Central memory CD8-positive, alpha-beta T cell (primary cell): ENCODE measurements around the gene SLC8A2.
"Not testable (repeated sequence)": the region's sequence is repeated elsewhere in the genome, so short reads cannot be mapped to it uniquely, and the experiment has no call there.

ENCODE experiments used
- ATAC-seq: fragments of 150-1000 bp; cut with Tn5 transposase; replicated peaks from 2 replicates; pipeline ENCODE4 v1.10.0; 2022; ENCODE audit warnings: mild to moderate bottlenecking, moderate FRiP score, moderate number of reproducible peaks; ENCODE audit not compliant: poor library complexity, severe bottlenecking; ENCODE audit errors: extremely low read depth
- DNase-seq, 2 donors: peaks; one replicate each; pipeline ENCODE4 v3.0.0; 2021; ENCODE audit warnings: low spot score in 2 of 2
- H3K27ac Mint-ChIP-seq: one replicate; pipeline ENCODE4 v1.8.0; 2022; ENCODE audit warnings: low read depth, mild to moderate bottlenecking, moderate library complexity, mixed read lengths
- H3K27me3 Mint-ChIP-seq: one replicate; pipeline ENCODE4 v1.8.0; 2022; ENCODE audit warnings: mixed read lengths
- H3K36me3 Mint-ChIP-seq: one replicate; pipeline ENCODE4 v1.8.0; 2022; ENCODE audit warnings: mild to moderate bottlenecking, moderate library complexity, mixed read lengths; ENCODE audit not compliant: insufficient read depth
- H3K4me1 Mint-ChIP-seq: one replicate; pipeline ENCODE4 v1.8.0; 2022; ENCODE audit warnings: mixed read lengths
- H3K4me3 Mint-ChIP-seq: one replicate; pipeline ENCODE4 v1.8.0; 2022; ENCODE audit warnings: mild to moderate bottlenecking, moderate library complexity, mixed read lengths
- H3K9me3 Mint-ChIP-seq: one replicate; pipeline ENCODE4 v1.8.0; 2022; ENCODE audit warnings: mixed read lengths

Gene SLC8A2

DNA sequence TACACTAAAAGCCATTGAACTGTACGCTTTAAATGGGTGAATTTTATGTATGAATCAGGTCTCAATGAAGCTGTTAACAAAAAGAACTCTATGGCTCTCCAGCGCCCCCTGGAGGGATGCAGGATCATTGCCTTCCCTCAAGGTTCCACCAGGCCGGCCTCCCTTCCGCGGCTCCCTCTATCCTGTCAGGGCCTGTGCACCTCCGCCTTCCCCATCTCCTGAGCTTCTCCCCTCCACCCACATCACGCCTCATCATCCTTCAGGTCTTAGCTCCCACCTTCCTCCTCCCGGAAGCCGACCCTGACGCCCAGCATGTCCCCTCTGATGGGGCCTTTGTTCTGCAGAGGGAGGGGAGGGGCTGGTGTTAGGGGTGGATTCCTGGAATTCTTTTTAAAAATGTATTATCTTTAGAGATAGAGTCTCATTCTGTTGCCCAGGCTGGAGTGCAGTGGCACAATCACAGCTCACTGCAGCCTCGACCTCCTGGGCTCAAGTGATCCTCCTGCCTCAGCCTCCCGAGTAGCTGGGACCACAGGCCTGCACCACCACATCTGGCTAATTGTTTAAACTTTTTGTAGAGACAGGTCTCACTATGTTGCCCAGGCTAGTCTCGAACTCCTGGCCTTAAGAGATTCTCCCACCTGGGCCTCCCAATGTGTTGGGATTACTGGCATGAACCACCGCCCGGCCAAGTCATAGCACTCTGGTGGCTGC is 80.0 kb downstream of the SLC8A2 start:
- Mint-ChIP-seq H3K9me3 (no peaks in the 10 kb centered on the region), H3K4me1 (peaks cover 13% of the 10 kb centered on the region), H3K4me3 (no peak overlapping the region), H3K36me3 (no peaks in the 10 kb centered on the region), H3K27ac (no peak overlapping the region), H3K27me3 (peaks cover 12% of the 10 kb centered on the region)
- ATAC-seq (peak; percentile 80), DNase-seq (peak; percentile 72 to 87)

DNA sequence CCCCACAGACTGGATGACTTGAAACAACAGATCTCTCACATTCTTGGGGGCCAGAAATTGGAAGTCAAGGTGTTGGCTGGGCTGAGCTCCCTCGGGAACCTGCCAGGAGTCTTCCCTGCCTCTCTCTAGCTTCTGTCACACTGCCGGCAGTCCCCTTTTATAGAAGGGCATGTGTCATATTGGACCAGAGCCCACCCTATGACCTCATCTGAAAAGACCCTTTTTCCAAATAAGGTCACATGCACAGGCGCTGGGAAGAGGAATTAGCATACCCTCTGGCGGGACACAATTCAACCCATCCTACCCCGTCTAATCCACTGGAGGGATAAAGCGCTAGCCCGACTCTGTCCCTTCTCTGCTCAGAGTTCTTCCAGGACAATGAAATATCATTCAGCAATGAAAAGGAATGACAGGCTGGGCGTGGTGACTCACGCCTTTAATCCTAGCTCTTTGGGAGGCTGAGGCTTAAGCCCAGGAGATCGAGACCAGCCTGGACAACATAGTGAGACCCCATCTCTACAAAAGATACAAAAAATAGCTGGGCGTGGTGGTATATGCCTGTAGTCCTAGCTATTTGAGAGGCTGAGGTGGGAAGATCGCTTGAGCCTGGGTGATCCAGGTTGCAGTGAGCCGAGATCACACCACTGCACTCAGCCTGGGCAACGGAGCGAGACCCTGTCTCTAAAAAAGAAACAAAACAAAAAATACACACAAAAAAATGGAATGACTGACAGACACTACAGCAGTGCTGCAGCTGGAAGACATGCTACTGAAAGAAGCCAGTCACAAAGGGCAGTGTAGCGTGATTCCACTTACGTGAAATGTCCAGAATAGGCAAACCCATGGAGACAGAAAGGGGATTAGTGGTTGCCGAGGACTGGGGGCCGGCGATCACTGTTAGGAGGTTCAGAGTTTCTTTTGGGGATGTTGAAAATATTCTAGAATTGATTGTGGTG is 80.9 kb downstream of the SLC8A2 start:
- Mint-ChIP-seq H3K36me3 (no peaks in the 10 kb centered on the region), H3K4me3 (no peak overlapping the region), H3K4me1 (peaks cover 13% of the 10 kb centered on the region), H3K27me3 (peaks cover 12% of the 10 kb centered on the region), H3K27ac (no peak overlapping the region), H3K9me3 (no peaks in the 10 kb centered on the region)
- no peak for ATAC-seq
- no peak for DNase-seq

DNA sequence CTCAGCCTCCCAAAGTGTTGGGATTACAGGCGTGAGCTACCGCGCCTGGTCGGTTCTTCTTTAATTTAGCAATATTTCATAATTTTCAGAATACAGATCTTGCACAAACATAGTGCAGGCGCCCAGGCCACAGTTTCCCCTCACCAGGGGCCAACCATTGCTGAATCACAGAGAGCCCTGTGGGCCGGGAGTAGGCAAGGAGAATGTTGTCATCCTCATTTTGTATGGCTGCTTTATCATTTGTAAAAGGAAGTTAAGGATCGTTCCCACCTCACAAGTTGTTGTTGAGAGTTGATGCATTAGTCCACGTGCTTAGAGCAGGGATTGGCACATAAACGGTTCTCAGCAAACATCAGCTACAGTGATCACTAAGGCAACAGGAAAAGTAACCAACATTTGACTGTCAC is 82.5 kb downstream of the SLC8A2 start:
- Mint-ChIP-seq H3K27me3 (peaks cover 10% of the 10 kb centered on the region), H3K36me3 (no peaks in the 10 kb centered on the region), H3K4me3 (no peak overlapping the region), H3K9me3 (no peaks in the 10 kb centered on the region), H3K27ac (no peak overlapping the region), H3K4me1 (peaks cover 13% of the 10 kb centered on the region)
- DNase-seq (no peak), ATAC-seq (no peak)

DNA sequence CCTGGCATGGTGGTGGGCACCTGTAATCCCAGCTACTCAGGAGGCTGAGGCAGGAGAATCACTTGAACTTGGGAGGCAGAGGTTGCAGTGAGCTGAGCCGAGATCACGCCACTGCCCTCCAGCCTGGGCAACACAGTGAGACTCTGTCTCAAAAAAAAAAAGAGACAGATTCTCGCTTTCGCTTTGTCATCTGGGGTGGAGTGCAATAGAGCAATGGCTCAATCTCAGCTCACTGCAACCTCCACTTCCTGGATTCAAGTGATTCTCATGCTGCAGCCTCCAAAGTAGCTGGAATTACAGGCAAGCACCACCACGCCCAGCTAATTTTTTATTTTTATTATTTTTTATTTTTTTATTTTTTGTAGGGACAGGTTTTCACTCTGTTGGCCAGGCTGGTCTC is 83.0 kb downstream of the SLC8A2 start:
- not testable (repeated sequence) for H3K4me1 Mint-ChIP-seq, H3K4me3 Mint-ChIP-seq, H3K9me3 Mint-ChIP-seq, H3K27me3 Mint-ChIP-seq, DNase-seq, ATAC-seq, H3K36me3 Mint-ChIP-seq
- H3K27ac Mint-ChIP-seq: peak overlapping the region; percentile 13

DNA sequence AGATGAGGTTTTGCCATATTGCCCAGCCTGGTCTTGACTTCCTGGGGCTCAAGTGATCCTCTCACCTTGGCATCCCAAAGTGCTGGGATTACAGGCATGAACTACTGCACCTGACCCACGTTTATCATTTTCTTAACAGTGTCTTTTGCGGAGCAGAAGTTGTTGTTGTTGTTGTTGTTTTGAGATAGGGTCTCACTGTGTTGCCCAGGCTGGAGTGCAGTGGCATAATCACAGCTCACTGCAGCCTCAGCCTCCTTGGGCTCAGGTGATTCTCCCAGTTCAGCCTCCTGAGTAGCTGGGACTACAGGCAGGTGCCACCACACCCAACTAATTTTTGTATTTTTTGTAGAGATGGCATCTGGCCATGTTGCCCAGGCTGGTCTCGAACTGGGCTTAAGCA is 84.1 kb downstream of the SLC8A2 start:
- not testable (repeated sequence) for H3K36me3 Mint-ChIP-seq, ATAC-seq, H3K27me3 Mint-ChIP-seq, DNase-seq, H3K4me3 Mint-ChIP-seq, H3K27ac Mint-ChIP-seq, H3K9me3 Mint-ChIP-seq
- H3K4me1 Mint-ChIP-seq: peaks cover 16% of the 10 kb centered on the region

DNA sequence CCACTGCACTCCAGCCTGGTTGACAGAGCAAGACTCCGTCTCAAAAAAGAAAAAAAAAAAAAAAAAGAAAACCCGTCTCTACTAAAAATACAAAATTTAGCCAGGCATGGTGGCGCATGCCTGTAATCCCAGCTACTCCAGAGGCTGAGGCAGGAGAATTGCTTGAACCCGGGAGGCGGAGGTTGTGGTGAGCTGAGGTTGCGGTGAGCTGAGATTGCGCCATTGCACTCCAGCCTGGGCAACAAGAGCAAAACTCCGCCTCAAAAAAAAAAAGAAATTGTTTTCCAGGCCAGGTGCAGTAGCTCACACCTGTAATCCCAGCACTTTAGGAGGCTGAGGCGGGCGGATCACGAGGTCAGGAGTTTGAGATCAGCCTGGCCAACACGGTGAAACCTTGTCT is 85.1 kb downstream of the SLC8A2 start:
- not testable (repeated sequence) for H3K27me3 Mint-ChIP-seq, ATAC-seq, H3K36me3 Mint-ChIP-seq, DNase-seq, H3K9me3 Mint-ChIP-seq, H3K4me3 Mint-ChIP-seq, H3K27ac Mint-ChIP-seq
- H3K4me1 Mint-ChIP-seq: peaks cover 24% of the 10 kb centered on the region

DNA sequence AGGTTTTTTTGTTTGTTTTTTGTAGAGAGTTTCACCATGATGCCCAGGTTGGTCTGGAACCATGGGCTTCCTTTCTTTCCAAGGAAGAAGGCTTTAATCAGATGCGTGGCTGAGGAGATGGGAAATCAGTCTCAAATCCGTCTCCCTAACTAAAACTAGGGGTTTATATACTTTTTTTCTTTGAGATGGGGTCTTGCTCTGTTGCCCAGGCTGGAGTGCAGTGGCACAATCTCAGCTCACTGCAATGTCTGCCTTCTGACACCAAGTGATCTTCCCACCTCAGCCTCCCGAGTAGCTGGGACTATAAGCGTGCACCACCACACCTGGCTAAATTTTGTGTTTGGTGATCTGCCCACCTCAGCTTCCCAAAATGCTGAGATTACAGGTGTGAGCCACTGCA is 87.2 kb downstream of the SLC8A2 start:
- H3K36me3 Mint-ChIP-seq, H3K9me3 Mint-ChIP-seq, H3K4me3 Mint-ChIP-seq, H3K27me3 Mint-ChIP-seq, ATAC-seq, H3K27ac Mint-ChIP-seq, DNase-seq: not testable (repeated sequence)
- peaks cover 30% of the 10 kb centered on the region for H3K4me1 Mint-ChIP-seq

DNA sequence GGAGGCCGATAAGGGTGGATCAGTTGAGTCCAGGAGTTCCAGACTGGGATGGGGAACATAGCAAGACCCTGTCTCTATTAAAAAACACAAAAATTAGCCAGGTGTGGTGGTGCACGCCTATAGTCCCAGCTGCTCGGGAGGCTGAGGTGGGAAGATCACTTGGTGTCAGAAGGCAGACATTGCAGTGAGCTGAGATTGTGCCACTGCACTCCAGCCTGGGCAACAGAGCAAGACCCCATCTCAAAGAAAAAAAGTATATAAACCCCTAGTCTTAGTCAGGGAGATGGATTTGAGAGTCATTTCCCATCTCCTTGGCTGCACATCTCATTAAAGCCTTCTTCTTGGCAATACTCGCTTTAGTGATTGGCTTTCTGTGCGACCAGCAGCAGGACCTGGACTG is 87.8 kb downstream of the SLC8A2 start:
- peaks cover 30% of the 10 kb centered on the region for H3K4me1 Mint-ChIP-seq
- H3K27me3 Mint-ChIP-seq, DNase-seq, H3K4me3 Mint-ChIP-seq, H3K27ac Mint-ChIP-seq, ATAC-seq, H3K36me3 Mint-ChIP-seq, H3K9me3 Mint-ChIP-seq: not testable (repeated sequence)

DNA sequence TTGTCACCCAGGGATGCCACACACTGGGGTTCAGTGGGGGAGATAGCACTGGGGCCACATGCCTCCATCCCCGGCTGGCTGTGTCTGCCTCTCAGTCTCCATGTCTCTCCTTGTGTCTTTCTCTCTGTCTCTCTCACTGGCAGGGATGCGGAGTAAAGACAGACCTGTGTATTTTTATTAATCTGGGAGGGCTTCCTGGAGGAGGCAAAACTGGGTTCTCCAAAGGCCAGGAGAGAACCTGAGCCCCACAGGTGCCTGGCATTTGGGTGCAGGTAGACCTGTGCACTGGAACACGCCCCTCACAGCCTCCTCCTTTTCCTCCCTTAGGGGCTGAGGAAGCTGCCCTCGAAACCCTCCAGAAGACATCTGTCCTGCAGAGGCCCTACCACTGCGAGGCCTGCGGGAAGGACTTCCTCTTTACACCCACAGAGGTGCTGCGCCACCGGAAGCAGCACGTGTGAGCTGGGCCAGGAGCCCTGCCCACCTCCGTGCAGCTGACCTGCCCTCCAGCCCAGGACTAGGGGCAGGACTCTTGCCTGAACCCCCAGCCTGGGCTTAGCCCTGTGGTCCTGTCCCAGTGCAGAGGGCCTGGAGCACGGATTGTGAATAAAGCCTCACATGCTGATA is 89.9 kb downstream of the SLC8A2 start:
- Mint-ChIP-seq H3K4me1 (peaks cover 30% of the 10 kb centered on the region), H3K27ac (peak overlapping the region; percentile 97), H3K27me3 (no peaks in the 10 kb centered on the region), H3K36me3 (peaks cover 8% of the 10 kb centered on the region), H3K4me3 (peak overlapping the region; percentile 59), H3K9me3 (no peaks in the 10 kb centered on the region)
- DNase-seq: peak; percentile 21 to 24
- ATAC-seq: peak; percentile 80

DNA sequence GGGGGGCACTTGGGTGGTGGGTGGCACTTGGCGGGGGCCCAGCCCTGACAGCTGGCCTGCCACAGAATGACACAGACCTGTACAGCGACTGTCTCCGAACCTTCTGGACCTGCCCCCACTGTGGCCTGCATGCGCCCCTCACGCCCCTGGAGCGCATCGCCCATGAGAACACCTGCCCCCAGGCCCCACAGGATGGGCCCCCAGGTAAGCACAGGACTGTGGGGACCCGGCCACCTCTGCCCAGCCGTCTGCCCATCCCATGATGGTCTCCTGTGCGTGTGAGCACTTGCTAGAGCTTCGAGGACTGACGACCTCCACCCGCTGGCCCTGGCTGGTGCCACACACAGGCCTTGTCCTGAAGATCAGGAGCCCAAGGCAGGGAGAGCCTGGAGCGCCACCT is 90.6 kb downstream of the SLC8A2 start:
- H3K27ac Mint-ChIP-seq: peak overlapping the region; percentile 97

DNA sequence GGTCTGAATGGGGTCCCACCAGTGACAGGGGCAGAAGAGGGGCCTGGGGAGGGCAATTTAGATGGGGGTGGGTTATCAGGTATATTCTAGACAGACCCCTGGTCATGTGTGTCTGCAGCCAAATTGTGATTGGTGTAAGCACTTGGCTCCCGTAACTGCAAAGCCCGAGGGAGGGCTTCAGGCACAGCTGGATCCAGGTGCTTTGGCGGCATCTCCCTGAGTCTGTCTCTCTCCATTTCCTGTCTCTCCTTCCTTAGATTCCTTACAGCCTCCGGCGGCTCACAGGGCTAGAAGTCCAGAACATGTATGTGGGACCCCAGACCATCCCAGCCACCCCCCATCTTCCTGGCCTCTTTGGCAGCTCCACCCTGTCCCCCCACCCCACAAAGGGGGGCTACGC is 91.1 kb downstream of the SLC8A2 start:
- no peaks in the 10 kb centered on the region for H3K9me3 Mint-ChIP-seq
- peaks cover 8% of the 10 kb centered on the region for H3K36me3 Mint-ChIP-seq
- H3K27ac Mint-ChIP-seq: peak overlapping the region; percentile 97

More for the DNA sequence above, 90.6 kb downstream of the SLC8A2 start:
- peak overlapping the region; percentile 59 for H3K4me3 Mint-ChIP-seq
- peaks cover 8% of the 10 kb centered on the region for H3K36me3 Mint-ChIP-seq
- ATAC-seq: no peak
- DNase-seq: no peak
- H3K4me1 Mint-ChIP-seq: peaks cover 30% of the 10 kb centered on the region
- no peaks in the 10 kb centered on the region for H3K27me3 Mint-ChIP-seq
- H3K9me3 Mint-ChIP-seq: no peaks in the 10 kb centered on the region

DNA sequence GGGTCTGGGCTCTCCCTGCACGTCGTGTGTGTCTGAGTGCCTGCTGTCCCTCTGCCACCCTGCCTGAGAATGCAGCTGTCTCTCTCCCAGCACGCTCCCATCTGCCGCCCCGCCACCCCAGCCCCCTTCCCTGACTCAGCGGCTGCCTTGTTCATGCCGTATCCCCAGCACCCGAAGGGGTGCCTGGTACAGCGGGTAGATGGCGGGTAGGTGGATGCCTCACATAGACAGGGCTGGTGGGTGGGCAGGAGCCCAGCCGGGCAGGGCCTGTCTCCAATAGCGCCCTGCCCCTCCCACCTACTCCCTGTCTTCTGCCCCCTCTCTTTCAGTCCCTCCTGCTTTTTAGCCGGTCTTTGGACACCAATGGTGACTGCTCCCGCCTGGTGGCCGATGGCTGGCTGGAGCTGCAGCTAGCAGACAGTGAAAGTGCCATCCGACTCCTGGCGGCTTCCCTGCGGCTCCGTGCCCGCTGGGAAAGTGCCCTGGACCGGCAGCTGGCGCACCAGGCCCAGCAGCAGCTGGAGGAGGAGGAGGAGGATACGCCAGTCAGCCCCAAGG is 92.2 kb downstream of the SLC8A2 start:
- DNase-seq (no peak), ATAC-seq (no peak)
- Mint-ChIP-seq H3K9me3 (no peaks in the 10 kb centered on the region), H3K27ac (no peak overlapping the region), H3K36me3 (peaks cover 11% of the 10 kb centered on the region), H3K27me3 (no peaks in the 10 kb centered on the region), H3K4me3 (no peak overlapping the region), H3K4me1 (peaks cover 30% of the 10 kb centered on the region)

More for the DNA sequence above, 91.1 kb downstream of the SLC8A2 start:
- no peaks in the 10 kb centered on the region for H3K27me3 Mint-ChIP-seq
- no peak for ATAC-seq
- no peak overlapping the region for H3K4me3 Mint-ChIP-seq
- H3K4me1 Mint-ChIP-seq: peaks cover 30% of the 10 kb centered on the region
- no peak for DNase-seq
